ELF-1 (cell line): ENCODE results near the gene RTCB.
"Not testable (repeated sequence)": the region's sequence is repeated elsewhere in the genome, so short reads cannot be mapped to it uniquely, and the experiment has no call there.

Experiments
- DNase-seq: peaks from one replicate; pipeline ENCODE4 v3.0.0-alpha.2; 2016; ENCODE audit warnings: low read depth, low spot score

The RTCB gene

DNA sequence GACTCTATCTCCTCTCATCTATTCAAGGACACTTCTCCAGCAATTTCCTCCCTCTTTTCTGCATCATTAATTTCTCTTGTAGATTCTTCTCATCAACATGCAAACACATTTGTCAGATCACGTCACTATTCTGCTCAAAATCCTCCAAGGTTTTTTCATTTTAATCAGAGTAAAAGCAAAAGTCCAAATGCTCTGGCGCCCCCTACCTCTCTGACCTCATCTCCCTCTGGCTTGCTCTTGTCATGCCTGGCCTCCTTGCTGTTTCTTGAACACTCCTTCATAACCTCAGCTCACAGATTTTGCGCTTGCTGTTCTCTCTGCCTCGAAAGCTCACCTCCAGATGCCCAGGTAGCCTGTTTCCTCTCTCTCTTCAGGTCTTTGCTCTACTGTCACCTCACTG lies 22.4 kb downstream of the RTCB start:
- peak; percentile 33 for DNase-seq

DNA sequence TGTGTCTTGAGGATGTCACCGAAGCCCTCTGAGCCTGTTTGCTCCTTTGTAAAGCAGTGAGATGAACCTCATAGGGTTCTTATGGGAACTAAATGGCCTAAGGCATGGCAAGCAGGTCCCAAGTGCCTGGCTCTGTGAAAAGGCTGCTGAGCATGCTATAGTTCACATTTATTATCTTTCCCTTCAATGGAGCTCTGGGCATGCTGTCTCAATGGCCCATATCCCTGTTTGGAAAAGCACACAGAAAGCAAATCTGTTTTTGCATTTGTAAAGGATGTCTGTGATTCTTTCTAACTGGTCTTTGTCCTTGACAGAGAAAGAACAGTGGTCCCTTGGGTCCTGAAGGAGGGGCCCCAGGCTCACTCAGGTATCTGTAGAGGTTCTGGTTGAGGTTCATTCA lies 26.4 kb downstream of the RTCB start:
- DNase-seq: no peak

DNA sequence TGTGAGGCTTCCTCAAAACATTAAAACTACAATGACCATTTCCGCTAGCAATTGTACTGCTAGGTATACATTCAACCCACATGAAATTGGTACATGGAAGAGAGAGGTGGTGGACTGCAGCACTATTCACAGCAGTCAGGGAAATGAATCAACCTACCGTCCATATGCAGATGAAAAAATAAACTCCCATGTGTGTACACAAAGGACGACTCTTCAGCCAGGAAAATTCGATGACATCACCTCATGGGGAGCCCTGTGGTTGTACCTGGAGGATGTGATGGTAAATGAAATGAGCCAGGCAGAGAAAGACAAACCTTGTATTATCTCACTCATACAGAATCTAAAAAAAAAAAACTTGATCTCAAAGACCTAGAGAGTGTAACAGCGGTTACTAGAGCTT lies 31.1 kb downstream of the RTCB start:
- DNase-seq: no peak

DNA sequence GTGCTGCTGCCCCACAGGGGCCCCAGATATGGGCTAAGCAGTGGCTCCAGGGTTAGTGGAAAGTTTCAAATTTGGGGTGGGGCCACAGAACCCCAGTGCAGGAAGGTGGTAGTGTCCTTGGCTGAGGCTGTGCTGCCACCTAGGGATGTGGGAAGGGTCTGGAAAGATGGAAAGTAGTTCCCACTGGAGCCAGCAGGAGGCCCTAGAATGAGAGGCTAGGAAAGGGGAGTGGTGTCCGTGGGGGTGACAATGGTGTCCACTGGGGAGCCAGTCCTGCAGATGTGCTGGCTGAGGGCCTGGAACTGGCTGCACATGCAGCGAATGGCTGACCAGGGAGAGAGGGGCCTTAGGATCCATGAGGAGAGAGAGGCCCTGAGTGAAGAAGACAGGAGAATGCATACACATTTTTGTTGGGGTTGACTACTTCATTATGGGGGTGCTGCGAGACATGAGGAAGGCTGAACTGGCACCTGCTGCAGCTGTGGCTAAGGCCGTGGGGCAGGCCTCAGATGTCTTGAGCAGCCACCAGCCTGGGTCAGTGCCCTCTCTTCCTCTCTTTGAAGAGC lies 33.3 kb downstream of the RTCB start:
- DNase-seq: peak; percentile 63

DNA sequence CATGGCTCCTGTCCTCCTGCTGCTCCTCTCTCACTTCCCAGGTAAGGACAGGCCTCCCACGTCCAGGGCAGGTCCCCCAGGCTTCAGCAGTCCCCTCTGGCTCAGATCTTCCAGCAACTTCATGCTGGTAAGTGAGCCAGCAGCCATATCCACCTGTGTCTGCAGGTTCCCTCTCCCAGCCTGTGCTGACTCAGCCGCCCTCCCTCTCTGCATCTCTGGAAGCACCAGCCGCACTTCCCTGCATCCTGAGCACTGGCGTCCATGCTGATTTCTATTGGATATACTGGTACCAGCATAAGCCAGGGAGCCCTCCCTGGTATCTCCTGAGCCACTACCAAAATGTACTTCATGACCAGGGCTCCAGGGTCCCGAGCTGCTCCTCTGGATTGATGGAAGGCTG lies 35.4 kb downstream of the RTCB start:
- no peak for DNase-seq

DNA sequence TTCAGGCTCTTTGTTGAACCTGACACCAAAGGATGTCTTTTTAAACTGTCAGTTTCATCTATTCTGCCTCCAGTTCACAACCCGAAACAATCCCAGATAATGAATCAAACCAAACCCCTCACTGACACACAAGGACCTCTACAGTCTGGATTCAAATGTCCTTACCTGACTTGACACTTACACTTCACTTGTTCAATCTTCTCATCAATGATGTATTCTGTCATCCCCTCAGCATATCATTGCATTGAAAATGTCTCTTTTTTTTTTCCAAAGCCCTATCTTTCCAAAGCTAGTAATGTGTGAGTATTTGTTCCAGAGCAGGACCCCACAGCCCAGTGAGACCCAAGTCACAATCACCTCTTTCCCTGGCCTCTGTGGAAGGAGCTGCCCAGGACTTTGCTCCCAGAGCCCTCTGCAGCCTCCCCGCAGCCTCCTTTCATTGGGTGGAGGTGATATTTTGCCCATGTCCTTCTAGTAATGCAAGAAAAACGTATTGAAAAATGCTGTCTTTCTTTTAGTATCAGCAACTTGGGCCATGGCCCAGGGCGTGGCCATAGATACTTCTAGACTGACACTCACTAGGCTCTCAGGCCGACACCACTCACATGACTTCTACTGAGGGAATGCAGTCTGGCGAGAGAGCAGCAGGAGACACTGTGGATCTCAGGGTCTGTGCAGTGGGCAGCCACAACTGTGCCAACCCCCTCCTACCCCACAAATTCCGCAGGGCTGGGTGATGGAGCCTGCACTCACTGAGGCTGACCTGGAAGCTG lies 36.2 kb downstream of the RTCB start:
- no peak for DNase-seq

DNA sequence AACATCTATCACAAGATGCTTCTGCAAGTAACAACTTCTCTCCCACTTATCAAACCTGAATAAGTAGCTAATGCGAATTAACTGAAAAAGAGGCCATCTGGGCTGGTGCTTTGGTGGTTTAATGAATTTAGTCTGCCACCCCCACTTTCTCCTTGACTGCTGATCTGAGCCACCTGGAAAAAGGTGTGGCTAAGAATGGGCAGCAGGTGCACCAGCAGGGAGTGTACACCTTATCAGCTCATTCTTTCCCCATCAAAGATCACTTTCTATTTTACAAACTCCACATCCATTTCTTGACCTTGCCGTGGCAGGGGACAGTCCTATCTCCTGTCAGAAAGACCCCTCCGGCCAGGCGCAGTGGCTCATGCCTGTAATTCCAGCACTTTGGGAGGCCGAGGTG lies 47.8 kb downstream of the RTCB start:
- no peak for DNase-seq

DNA sequence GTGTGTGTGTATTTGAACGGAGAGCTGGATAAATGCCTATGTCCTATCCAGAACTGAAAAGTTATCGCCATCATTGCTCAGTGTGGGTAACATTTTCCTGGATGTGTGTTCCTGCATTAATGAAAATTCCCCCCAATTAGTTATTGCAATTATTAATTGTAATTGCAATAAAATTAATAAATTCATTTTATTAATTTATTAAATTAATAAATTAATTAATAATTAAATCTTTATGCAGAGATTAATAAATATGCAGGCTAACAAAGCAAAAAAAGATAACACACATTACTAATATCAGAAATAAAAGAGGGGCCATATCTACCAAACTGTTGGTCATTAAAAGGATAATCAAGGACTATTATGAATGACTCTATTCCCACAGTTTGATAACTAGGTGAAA lies 50.8 kb downstream of the RTCB start:
- DNase-seq: no peak

DNA sequence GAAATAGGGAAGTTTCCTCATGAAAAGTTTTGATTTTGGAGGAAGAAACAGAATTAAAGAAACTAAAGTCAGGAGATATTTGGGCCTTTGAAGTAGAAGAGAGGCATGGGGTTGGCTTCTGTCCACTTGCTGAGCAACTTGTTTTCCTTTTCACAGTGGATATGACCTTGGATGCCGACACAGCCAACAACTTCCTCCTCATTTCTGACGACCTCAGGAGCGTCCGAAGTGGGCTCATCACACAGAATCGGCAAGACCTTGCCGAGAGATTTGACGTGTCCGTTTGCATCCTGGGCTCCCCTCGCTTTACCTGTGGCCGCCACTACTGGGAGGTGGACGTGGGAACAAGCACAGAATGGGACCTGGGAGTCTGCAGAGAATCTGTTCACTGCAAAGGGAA lies 52.0 kb downstream of the RTCB start:
- DNase-seq: not testable (repeated sequence)

DNA sequence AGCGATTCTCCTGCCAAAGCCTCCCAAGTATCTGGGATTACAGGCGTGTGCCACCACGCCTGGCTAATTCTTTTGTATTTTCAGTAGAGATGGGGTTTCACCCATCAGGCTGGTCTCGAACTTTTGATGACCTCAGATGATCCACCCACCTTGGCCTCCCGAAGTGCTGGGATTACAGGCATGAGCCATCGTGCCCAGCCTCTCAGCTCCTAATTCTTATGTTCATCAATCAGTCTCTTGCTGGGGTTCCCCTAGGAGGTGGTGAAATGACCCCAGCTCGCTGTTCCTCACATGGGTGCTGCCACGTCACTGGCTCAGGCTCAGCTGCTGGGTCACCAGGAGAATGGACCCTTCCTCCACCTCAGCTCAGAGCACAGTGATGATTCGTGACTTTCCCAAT lies 54.5 kb downstream of the RTCB start, which contains the start of gene RFPL3:
Gene RFPL3 (plus strand): TSS at position 301 of the 400 bp plus-strand sequence. CDS start 205 bp downstream, outside the sequence.
- DNase-seq: not testable (repeated sequence)

DNA sequence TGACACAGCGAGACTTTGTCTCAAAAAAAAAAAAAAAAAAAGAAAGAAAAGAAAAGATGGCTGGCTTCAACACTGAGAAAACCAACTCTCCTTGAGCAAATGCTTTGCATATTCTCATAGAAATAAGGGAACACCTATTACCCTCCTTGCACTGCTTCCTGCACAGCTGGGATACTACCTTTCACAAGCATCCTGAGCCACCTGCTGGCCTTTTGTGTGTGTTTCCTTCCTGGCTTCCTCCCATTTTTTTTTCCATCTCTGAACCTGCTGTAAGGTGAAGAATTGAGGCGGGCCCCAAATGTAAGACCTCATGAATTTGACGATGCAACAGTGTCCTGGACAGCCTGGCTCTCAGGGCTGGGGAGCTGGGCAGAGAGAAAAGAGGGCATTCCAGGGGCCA lies 56.3 kb downstream of the RTCB start:
- no peak for DNase-seq

DNA sequence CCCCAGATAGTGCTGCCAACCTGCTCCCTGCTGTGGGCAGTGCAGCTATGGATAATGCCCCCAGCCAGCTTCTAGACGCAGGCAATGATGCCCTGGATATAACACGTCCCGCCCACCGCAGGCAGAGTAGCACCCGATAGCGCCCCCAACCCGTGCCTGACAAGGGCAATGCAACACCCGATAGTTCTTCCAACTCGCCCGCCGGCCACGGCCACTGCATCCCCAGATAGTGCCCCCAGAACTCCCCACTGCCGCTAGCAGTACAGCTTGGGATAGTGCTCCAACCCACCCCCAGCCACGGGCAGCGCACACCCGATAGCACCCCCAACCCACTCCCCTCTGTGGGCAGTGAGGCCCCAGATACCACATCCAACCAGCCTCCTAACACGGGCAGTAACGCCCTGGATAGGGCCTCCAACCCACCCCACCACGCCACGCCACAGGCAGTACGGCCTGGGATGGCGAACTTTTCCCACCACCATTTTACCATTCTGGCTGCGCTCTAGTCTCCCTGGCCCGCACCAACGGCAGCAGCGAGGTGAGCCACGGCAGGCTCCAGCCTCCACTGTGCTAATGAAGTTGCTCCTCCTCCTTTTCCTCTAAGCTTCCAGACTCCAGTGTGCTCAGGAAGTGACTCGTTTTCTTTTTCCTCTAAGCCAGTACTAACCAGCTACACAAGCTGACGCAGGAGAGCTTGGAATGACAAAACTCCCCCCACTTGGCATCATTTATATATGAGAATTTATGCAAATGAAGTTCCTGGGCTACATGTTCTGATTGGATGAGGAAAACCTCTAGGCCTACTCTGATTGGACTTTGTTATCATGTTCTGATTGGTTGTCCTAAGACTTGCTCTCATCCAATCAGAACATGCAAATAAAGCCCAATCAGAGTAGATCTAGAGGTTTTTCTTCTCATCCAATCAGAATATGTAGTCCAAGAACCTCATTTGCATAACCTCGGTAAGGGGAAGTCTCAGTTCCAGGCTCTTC lies 57.4 kb downstream of the RTCB start:
- no peak for DNase-seq

DNA sequence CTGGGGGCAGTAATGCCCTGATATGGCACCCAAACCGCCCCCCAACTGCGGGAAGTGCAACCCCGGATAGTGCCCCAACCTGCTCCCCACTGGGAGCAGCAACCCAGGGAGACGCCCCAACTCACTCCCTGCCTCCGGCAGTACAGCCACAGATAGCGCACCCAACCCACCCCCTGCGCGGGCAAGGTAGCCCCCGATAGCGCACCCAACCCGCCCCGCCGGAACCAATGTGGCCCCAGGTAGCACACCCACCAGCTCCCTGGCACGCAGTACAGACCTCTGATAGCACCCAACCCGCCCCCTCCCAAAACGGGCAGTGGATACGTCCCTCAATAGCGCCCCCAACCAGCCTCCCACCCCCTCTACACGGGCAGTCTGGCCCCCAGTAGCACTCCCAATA lies 58.2 kb downstream of the RTCB start:
- DNase-seq: no peak

DNA sequence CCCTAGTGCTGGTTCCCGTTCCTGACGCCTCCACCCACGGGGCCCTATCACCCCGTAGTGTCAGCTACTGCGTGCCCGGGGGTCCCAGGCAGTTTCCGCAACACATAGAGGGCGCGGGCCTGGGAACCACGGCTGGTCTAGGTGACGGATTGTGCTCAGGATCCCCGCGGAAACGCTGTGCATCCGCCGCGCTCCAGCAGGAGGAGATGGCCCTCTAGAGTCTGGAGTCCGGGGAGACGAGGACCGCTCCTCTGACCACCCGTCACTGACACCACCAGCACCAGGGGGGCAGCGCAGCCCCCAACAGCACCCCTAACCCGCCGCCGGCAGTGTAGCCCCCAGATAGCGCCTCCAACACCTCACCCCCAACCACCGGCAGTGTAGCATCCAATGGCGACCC lies 58.8 kb downstream of the RTCB start:
- DNase-seq: no peak

DNA sequence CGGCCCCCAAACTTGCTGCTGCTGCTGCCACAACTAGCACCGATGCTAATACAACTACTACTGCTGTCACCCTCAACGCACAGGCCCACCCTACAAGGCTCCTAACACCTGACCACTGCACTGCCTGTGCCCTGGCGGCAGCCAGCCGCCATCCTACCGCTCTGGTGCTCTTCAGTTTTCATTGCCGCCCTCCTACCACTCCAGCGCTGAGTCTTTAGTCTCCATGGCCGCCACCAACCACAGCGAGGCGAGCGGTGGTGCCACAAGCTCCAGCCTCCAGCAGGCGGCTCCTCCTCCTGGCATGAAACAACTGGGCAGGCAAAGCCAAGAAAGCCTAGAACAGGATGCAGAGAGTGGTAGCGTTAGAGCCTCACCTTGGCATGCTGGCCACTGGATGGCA lies 59.4 kb downstream of the RTCB start:
- DNase-seq: no peak

DNA sequence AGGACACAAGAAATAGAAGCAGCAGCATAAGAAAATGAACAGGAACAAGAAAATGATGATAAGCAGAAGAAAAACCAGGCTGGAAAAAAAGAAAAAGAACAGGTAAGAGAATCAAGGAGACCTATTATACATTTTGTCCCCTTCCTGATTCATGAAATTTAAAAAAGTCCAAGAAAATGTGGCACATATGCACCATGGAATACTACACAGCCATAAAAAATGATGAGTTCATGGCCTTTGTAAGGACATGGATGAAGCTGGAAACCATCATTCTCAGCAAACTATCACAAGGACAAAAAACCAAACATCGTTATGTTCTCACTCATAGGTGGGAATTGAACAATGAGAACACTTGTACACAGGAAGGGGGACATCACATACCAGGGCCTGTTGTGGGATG lies 60.2 kb downstream of the RTCB start:
- not testable (repeated sequence) for DNase-seq

DNA sequence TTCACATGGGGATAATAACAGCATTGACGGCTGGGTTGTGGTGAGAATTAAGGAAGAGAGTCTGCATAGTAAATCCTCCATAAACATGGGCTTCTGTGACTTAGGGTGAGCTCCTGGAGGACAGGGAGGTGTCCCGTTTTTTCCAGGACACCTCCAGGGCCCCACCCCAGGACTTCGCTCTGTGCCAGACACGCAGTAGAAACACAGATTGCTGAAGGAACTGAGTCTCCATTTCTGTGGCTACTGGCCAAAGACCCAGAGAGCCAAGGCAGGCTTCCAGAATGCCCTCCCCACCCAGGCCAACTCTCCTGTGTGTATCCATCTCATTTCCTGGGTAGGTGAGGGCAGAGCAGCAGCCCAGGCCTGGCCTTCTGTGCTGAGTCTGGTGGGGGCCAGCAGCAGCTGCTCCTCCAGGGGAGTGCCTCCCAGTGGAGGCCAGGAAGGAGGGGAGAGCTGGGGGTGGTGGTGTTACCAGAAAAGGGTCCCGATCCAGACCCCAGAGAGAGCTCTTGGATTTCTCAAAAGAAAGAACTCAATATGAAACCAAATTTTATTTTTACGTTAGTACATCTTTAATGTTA lies 63.9 kb downstream of the RTCB start:
- DNase-seq: no peak

DNA sequence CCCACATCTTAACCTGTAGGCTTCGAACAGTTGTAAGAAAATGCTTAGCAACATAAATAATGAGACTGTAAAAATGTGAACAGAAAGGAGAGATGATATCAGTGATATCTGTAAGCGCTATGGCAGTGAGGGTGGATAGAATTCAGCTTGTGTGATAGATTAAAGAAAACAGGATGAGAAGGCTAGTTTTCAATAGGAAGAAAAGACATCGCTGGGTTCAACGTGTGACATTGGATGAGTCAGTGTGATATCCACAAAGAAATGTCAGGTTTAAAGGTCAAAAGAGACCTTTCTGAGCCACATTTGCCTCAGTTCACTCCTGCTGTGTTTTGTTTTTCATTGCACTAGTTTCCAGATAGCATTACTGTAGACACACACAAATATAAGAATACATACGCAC lies 68.1 kb downstream of the RTCB start:
- no peak for DNase-seq

DNA sequence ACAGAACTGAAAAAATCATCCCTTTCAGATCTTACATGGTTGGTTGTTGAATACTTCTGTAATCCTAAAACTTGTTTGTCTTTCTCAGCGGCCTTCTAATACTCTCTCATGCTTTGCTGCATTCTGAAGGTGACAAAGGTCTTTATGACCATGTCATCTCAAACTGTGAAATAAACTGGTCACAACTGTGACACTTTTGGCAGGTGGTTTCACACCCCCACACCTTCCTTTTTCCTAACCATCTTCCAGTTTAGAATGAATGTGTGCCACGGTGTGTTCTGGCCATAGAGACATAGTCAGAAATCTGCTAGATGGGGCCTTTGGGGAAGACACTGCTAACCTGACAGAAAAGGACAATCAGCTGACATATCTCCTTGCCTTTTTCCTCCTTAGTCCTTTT lies 69.1 kb downstream of the RTCB start:
- DNase-seq: no peak

DNA sequence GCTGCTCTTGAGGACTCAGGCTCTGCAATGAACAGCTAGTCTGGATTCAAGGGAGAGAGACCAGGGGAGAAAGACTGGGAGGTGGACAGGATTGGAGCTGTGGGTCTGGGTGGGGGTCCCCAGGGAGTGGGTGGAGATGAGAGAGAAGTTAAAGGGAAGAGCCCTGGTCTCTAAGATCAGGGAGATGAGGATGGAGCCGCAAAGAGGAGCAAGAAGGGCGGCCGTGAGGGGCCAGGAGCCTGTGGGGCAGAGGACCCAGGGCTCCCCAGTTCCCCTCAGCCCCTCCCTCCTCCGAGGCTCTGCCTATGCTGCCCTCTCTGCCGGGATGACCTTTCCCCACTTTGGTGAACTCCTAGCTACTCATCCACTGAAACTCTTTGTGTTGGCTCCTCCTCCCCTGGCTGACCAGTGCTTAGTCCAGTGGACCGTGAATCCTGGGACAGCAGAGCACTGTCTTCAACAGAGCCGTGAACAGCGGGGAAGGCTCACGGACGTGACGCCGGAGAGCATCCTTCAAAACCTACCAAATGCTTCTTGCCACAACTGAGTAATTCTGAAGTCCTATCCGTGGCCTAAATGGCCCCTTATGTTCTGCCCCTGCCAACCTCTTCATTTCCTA lies 70.8 kb downstream of the RTCB start:
- DNase-seq: no peak

DNA sequence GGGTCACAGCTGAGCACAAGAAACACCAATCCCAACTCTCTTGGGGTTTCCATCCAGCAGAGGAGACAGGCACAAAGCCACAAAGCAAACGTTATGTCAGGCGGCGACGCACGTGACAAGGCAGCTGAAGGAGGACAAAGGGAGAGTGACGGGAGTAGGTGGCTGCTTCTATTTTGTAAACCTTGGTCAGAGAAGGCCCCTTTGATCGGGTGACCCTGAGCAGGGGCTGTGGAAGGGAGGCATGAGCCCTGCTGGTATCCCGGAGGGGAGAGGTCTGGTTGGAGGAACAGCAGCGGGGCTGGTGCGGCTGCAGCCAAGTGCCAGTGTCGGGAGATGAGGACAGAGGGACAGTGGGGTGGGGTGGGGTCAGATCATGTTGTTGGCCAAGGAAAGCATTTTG lies 71.6 kb downstream of the RTCB start:
- DNase-seq: peak; percentile 33
